ENCODE data around the gene C19orf44. TPM values are rescaled to one million over a fixed set of nuclear protein-coding genes. Genes with fewer than 3 reads are reported as not detected.

Gene C19orf44
- polyA plus RNA-seq, 1 donor (not counting 4 experiments of a cell fraction or from before 2014, with no cell fraction given): 2.7 TPM

GRCh38 chr19:16514383-16515019 is 18.3 kb downstream of the C19orf44 start:
- H3K9me3 ChIP-seq (ENCODE audit: control insufficient read depth, low read depth, low read length): no peaks in the 10 kb centered on the region
- peaks cover 27 to 29% of the 10 kb centered on the region in 2 experiments for H3K36me3 ChIP-seq (ENCODE audit: control insufficient read depth in 2 of 2, extremely low read depth in 1 of 2, insufficient read depth in 2 of 2, low read length in 2 of 2)
- no peaks in the 10 kb centered on the region for H3K27me3 ChIP-seq (ENCODE audit: control insufficient read depth, extremely low read depth, insufficient read depth, low read length)
- FAIRE-seq: no peak
- no peak overlapping the region for H2AFZ ChIP-seq (ENCODE audit: control insufficient read depth, low read length)
- H3K27ac ChIP-seq (ENCODE audit: control insufficient read depth, insufficient read depth, low read length): no peak overlapping the region
- no peak for DNase-seq (ENCODE audit: low read depth, low spot score)
- no peak overlapping the region for H3K4me2 ChIP-seq (ENCODE audit: control insufficient read depth, extremely low read depth, insufficient read depth, low read depth, low read length)
- H3K4me1 ChIP-seq (ENCODE audit: control insufficient read depth, extremely low read depth, insufficient read depth, low read length): no peaks in the 10 kb centered on the region
- TF ChIP-seq CTCF (optimal IDR thresholded peaks at IDR 0.05 in 1 of 3, IDR thresholded peaks at IDR 0.05 in 1 of 3, conservative IDR thresholded peaks at IDR 0.05 in 1 of 3; ENCODE audit: extremely low read depth in 1 of 3, insufficient read depth in 2 of 3, low read length in 3 of 3) (no peak), EZH2 (IDR thresholded peaks at IDR 0.05; ENCODE audit: low read length) (no peak)
- H4K20me1 ChIP-seq (ENCODE audit: control insufficient read depth, extremely low read depth, insufficient read depth, low read length): no peaks in the 10 kb centered on the region
- no peaks in the 10 kb centered on the region for H3K9me1 ChIP-seq (ENCODE audit: control insufficient read depth, extremely low read depth, insufficient read depth, low read length)
- H3K4me3 ChIP-seq (ENCODE audit: control insufficient read depth in 2 of 3, extremely low read depth in 1 of 3, insufficient read depth in 2 of 3, low read depth in 1 of 3, low read length in 3 of 3): no peak overlapping the region
- dilution Hi-C loops (cut with MboI; ENCODE audit: extremely low pct_ligation_motif_present, low sequenced_read_pairs): no loop called here
- H3K79me2 ChIP-seq (ENCODE audit: control insufficient read depth, insufficient read depth, low read length): no peaks in the 10 kb centered on the region
- H3K9ac ChIP-seq (ENCODE audit: control insufficient read depth, extremely low read depth, insufficient read depth, low read length): no peak overlapping the region

GRCh38 chr19:16516381-16516780 is 20.2 kb downstream of the C19orf44 start:
- H3K4me2 ChIP-seq (ENCODE audit: control insufficient read depth, extremely low read depth, insufficient read depth, low read depth, low read length): no peak overlapping the region
- H3K9me1 ChIP-seq (ENCODE audit: control insufficient read depth, extremely low read depth, insufficient read depth, low read length): no peaks in the 10 kb centered on the region
- H3K36me3 ChIP-seq (ENCODE audit: control insufficient read depth in 2 of 2, extremely low read depth in 1 of 2, insufficient read depth in 2 of 2, low read length in 2 of 2): peaks cover 32 to 42% of the 10 kb centered on the region in 2 experiments
- H2AFZ ChIP-seq (ENCODE audit: control insufficient read depth, low read length): no peak overlapping the region
- H3K27me3 ChIP-seq (ENCODE audit: control insufficient read depth, extremely low read depth, insufficient read depth, low read length): no peaks in the 10 kb centered on the region
- no peaks in the 10 kb centered on the region for H3K79me2 ChIP-seq (ENCODE audit: control insufficient read depth, insufficient read depth, low read length)
- no peak overlapping the region for H3K27ac ChIP-seq (ENCODE audit: control insufficient read depth, insufficient read depth, low read length)
- FAIRE-seq (no peak), DNase-seq (ENCODE audit: low read depth, low spot score) (no peak)
- H3K9me3 ChIP-seq (ENCODE audit: control insufficient read depth, low read depth, low read length): no peaks in the 10 kb centered on the region
- no peaks in the 10 kb centered on the region for H4K20me1 ChIP-seq (ENCODE audit: control insufficient read depth, extremely low read depth, insufficient read depth, low read length)
- no peaks in the 10 kb centered on the region for H3K4me1 ChIP-seq (ENCODE audit: control insufficient read depth, extremely low read depth, insufficient read depth, low read length)
- no peak overlapping the region for H3K9ac ChIP-seq (ENCODE audit: control insufficient read depth, extremely low read depth, insufficient read depth, low read length)
- no peak overlapping the region for H3K4me3 ChIP-seq (ENCODE audit: control insufficient read depth in 2 of 3, extremely low read depth in 1 of 3, insufficient read depth in 2 of 3, low read depth in 1 of 3, low read length in 3 of 3)
- TF ChIP-seq CTCF (optimal IDR thresholded peaks at IDR 0.05 in 1 of 3, IDR thresholded peaks at IDR 0.05 in 1 of 3, conservative IDR thresholded peaks at IDR 0.05 in 1 of 3; ENCODE audit: extremely low read depth in 1 of 3, insufficient read depth in 2 of 3, low read length in 3 of 3): no peak
- no peak for TF ChIP-seq EZH2 (IDR thresholded peaks at IDR 0.05; ENCODE audit: low read length)
- dilution Hi-C loops (cut with MboI; ENCODE audit: extremely low pct_ligation_motif_present, low sequenced_read_pairs): no loop called here
